ENCODE data around the gene PRKAG2.
"Not testable (repeated sequence)": the region's sequence is repeated elsewhere in the genome, so short reads cannot be mapped to it uniquely, and the experiment has no call there.

The PRKAG2 gene

DNA sequence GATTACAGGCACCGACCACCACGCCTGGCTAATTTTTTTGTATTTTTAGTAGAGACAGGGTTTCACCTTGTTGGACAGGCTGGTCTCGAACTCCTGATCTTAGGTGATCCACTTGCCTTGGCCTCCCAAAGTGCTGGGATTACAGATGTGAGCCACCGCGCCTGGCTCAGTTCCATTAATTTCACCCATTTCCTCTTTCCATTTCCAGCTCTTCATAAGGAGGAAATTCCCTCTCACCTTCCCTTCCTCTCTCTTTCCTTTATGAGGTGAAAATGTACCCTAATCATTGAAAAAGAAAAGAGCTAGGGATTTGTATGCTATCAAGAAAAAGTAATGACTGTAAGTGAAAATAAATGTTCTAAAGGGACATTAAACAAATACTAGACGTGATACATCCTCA is 50.6 kb downstream of the PRKAG2 start:
- not testable (repeated sequence) for H3K9me3 ChIP-seq (ENCODE audit: control insufficient read depth, low read length); H3K9ac ChIP-seq (ENCODE audit: low read length); DNase-seq (ENCODE audit: low read depth); H3K36me3 ChIP-seq (ENCODE audit: control insufficient read depth, insufficient read depth, low read length, severe bottlenecking); H3K4me3 ChIP-seq (ENCODE audit: low read length); H3K4me1 ChIP-seq (ENCODE audit: control insufficient read depth, insufficient read depth, low read length)
- H3K27me3 ChIP-seq (replicated peaks; ENCODE audit: control insufficient read depth, insufficient read depth, low read length), result peaks cover 29% of the 10 kb centered on the region

DNA sequence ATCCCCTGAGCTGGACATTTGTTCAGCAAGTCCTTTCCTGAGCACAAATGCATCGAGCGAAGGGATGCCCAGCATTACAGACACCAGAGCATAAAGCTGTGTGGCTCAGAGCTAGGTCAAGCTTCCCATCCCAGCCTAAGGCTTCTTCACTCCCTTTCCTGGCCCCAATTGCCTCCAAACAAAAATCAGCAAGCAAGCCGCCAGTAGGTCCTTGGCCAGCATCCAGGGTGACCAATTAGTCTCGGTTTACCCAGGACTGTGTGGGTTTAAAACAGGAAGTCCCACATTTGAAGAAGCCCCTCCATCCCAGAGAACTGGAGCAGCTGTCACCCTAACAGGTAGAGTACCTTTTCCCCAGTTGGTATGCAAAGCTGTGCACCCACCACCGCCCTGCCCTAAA is 51.2 kb downstream of the PRKAG2 start:
- Histone ChIP-seq H3K9ac (ENCODE audit: low read length) (no peak overlapping the region), H3K27me3 (replicated peaks; ENCODE audit: control insufficient read depth, insufficient read depth, low read length) (peaks cover 27% of the 10 kb centered on the region), H3K36me3 (ENCODE audit: control insufficient read depth, insufficient read depth, low read length, severe bottlenecking) (no peaks in the 10 kb centered on the region), H3K4me1 (ENCODE audit: control insufficient read depth, insufficient read depth, low read length) (peaks cover 3% of the 10 kb centered on the region), H3K9me3 (ENCODE audit: control insufficient read depth, low read length) (no peaks in the 10 kb centered on the region), H3K4me3 (ENCODE audit: low read length) (no peak overlapping the region)
- DNase-seq (ENCODE audit: low read depth), result no peak

DNA sequence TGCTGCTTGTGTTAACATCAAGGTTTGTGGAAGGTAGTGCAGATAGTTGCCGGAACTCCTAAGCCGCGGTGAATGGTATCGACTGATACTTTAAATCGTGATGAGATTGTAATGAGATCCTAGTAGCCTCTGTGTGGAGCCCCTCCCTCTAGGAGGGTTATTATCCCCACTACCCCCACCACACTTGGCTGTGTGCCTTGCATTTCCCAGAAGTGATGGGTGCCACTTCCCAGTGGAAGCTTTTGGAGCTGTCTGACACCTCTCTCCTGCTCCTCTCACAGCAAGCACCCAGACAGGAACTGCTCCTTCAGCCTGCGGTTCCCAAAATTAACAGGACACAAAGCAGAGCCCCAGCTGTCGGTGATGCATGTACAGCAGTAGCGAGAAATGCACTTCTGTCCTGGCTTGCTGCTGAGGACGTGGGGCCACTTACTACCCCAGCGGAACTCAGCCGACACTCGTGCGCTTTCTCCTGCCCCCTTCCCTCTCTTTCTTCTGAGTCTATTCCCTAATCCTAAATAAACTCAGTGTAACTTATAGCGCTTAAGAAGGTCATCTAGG is 52.5 kb downstream of the PRKAG2 start:
- DNase-seq (ENCODE audit: low read depth), result peak; percentile 2
- peaks cover 3% of the 10 kb centered on the region for H3K4me1 ChIP-seq (ENCODE audit: control insufficient read depth, insufficient read depth, low read length)
- H3K9ac ChIP-seq (ENCODE audit: low read length), result peak overlapping the region; percentile 2
- H3K9me3 ChIP-seq (ENCODE audit: control insufficient read depth, low read length), result no peaks in the 10 kb centered on the region
- peaks cover 32% of the 10 kb centered on the region for H3K27me3 ChIP-seq (replicated peaks; ENCODE audit: control insufficient read depth, insufficient read depth, low read length)
- H3K36me3 ChIP-seq (ENCODE audit: control insufficient read depth, insufficient read depth, low read length, severe bottlenecking), result no peaks in the 10 kb centered on the region
- H3K4me3 ChIP-seq (ENCODE audit: low read length), result peak overlapping the region; percentile 12

DNA sequence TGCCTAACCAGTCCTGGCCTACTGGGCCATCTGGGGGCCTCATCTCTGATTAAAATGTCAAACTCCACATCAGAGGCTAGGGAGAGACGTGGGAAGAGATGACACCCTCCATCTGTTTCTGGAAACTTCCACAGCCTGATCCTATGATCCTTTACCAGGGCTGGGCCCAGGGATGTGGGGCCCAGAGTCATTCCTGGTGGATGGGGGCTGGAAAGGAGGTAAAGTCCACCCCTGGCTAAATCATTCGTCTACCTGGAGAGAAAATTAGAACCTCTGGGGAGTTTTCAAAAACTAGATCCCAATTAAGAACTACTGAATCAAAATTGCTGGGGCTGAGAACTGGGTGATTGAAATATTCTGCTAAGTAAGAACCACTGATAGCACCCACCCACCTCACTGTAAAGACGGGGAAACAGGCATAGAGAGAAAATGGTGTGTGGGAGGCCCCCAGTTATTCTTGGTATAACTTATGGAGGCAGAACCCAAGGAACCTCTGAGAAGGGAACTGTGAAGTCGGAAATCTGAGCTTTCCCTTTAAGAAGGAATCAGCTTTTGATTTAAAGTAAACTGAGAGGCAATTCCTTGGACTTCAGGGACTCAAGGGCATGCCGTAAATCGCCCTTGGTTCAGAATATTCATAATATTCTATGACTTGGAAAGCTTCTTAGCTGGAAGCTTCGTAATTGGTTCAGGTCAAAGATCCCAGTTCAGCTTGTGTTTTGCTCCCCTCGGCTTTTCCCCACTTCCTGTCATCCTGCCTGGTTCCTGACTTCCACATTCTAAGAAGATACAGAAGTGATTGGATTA is 53.1 kb downstream of the PRKAG2 start:
- Histone ChIP-seq H3K9me3 (ENCODE audit: control insufficient read depth, low read length) (no peaks in the 10 kb centered on the region), H3K27me3 (replicated peaks; ENCODE audit: control insufficient read depth, insufficient read depth, low read length) (peaks cover 29% of the 10 kb centered on the region), H3K9ac (ENCODE audit: low read length) (peak overlapping the region; percentile 2), H3K4me3 (ENCODE audit: low read length) (peak overlapping the region; percentile 12), H3K36me3 (ENCODE audit: control insufficient read depth, insufficient read depth, low read length, severe bottlenecking) (no peaks in the 10 kb centered on the region), H3K4me1 (ENCODE audit: control insufficient read depth, insufficient read depth, low read length) (peaks cover 3% of the 10 kb centered on the region)
- peak; percentile 3 for DNase-seq (ENCODE audit: low read depth)

DNA sequence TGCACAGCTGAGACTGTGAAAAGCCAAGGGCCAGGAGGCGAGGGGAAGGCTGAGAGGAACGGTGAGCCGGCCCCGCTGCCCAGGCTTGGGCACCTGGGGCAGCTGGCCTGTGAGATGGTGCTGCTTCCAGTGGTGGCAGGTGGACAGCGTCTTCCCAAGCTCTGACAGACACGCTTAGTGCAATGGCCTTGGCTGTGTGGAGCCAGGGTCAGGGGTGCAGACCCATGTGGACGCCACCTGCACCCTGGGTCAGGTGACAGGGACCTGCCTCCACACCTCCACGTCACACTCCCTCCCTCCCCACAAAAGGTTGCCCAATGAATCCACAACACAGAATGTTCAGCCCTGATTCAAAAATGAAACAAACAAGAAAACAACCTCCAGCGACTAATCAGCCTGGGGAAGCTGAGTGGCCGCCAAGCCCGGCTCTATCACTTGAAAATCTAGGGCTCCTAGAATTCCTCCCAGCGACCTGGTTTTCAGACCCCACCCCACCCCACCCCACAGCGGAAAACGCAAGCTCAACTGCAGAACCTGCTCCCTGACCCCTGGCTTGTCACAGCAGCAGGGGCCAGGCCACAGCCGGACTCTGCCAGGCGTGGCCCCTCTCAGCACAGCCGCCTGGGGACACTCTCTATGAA is 54.3 kb downstream of the PRKAG2 start:
- peaks cover 3% of the 10 kb centered on the region for H3K4me1 ChIP-seq (ENCODE audit: control insufficient read depth, insufficient read depth, low read length)
- peaks cover 30% of the 10 kb centered on the region for H3K27me3 ChIP-seq (replicated peaks; ENCODE audit: control insufficient read depth, insufficient read depth, low read length)
- no peak overlapping the region for H3K4me3 ChIP-seq (ENCODE audit: low read length)
- no peak overlapping the region for H3K9ac ChIP-seq (ENCODE audit: low read length)
- DNase-seq (ENCODE audit: low read depth), result no peak
- no peaks in the 10 kb centered on the region for H3K9me3 ChIP-seq (ENCODE audit: control insufficient read depth, low read length)
- no peaks in the 10 kb centered on the region for H3K36me3 ChIP-seq (ENCODE audit: control insufficient read depth, insufficient read depth, low read length, severe bottlenecking)

DNA sequence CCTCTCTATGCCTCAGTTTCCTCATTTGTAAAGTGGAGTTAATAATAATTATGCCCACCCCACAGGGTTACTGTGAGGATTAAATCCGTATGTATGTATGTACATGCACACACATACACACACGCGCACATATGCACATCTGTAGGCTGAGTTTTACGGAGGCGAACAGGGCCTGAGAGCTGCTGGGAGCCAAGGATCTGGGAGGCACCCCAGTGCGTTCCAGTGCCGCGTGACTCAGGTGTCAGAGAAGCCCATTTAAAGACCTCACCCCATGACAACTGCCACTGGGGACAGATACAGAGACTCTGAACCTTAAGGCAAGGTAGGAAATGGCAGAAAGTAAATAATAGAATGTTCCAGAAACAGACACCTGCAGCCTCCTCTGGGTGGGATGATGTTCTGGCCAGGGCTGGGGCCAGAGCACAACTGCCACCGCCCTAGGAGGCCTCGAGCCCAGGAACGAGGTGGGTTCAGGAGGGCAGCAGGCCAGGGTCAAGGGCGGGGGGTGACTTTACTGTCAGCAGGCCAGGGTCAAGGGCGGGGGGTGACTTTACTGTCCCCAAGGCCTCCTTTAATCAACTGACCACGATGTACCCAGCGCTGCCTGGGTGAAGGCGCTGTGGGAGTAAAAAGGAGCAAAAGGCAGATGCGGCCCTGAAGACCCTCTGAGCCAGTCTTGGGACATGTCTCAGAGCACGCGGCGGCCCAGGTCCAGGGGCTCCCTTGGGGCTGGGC is 54.9 kb downstream of the PRKAG2 start:
- H3K9ac ChIP-seq (ENCODE audit: low read length), result no peak overlapping the region
- H3K9me3 ChIP-seq (ENCODE audit: control insufficient read depth, low read length), result no peaks in the 10 kb centered on the region
- no peak for DNase-seq (ENCODE audit: low read depth)
- no peaks in the 10 kb centered on the region for H3K36me3 ChIP-seq (ENCODE audit: control insufficient read depth, insufficient read depth, low read length, severe bottlenecking)
- H3K27me3 ChIP-seq (replicated peaks; ENCODE audit: control insufficient read depth, insufficient read depth, low read length), result peaks cover 34% of the 10 kb centered on the region
- H3K4me1 ChIP-seq (ENCODE audit: control insufficient read depth, insufficient read depth, low read length), result peaks cover 3% of the 10 kb centered on the region
- H3K4me3 ChIP-seq (ENCODE audit: low read length), result no peak overlapping the region

DNA sequence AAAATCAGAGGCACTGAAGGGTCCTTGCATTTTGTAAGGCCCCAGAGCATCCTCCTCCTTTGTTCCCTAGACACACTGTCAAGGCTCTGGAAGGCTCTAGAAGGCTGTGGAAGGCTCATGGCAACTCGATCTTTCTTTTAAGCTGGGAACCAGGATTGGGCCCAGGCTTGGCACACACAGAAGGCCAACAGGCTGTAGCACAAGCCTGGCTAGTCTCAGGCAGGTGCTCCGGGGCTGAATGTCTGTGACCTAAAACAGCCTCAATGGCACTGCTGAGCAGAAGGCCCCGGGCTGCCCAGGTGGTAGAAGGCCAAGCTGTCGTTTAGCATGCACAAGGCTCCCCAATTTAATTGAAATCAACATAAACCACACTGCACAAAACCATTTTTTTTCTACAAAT is 55.7 kb downstream of the PRKAG2 start:
- no peaks in the 10 kb centered on the region for H3K9me3 ChIP-seq (ENCODE audit: control insufficient read depth, low read length)
- no peak overlapping the region for H3K4me3 ChIP-seq (ENCODE audit: low read length)
- peaks cover 3% of the 10 kb centered on the region for H3K4me1 ChIP-seq (ENCODE audit: control insufficient read depth, insufficient read depth, low read length)
- H3K27me3 ChIP-seq (replicated peaks; ENCODE audit: control insufficient read depth, insufficient read depth, low read length), result peaks cover 37% of the 10 kb centered on the region
- no peak for DNase-seq (ENCODE audit: low read depth)
- H3K36me3 ChIP-seq (ENCODE audit: control insufficient read depth, insufficient read depth, low read length, severe bottlenecking), result no peaks in the 10 kb centered on the region
- H3K9ac ChIP-seq (ENCODE audit: low read length), result no peak overlapping the region

DNA sequence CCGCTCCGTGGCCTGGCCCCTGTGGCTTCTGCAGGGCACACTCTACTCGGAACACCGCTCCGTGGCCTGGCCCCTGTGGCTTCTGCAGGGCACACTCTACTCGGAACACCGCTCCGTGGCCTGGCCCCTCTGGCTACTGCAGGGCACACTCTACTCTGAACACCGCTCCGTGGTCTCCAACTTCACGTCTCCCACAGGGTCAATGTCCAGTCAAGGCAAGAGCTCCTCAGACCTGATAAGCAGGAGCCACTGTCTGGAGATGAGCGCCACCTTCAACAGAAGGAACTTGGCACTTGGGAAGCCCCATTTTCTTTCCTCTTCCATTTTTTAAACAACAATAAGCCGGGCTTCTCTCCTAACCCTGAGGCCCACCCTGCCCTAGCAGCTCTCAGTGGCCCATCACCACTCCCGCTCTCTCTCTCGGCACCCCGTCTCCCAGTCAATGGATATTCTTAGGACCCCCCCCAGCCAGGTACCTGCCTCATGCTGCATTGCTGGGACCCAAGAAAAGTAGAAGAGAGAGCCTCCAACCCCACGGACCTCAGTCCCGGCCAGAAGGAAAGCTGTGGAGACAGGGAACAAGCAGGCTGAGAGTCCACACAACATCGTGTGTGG is 56.3 kb downstream of the PRKAG2 start:
- no peaks in the 10 kb centered on the region for H3K36me3 ChIP-seq (ENCODE audit: control insufficient read depth, insufficient read depth, low read length, severe bottlenecking)
- H3K9ac ChIP-seq (ENCODE audit: low read length), result no peak overlapping the region
- peaks cover 3% of the 10 kb centered on the region for H3K4me1 ChIP-seq (ENCODE audit: control insufficient read depth, insufficient read depth, low read length)
- peaks cover 40% of the 10 kb centered on the region for H3K27me3 ChIP-seq (replicated peaks; ENCODE audit: control insufficient read depth, insufficient read depth, low read length)
- no peaks in the 10 kb centered on the region for H3K9me3 ChIP-seq (ENCODE audit: control insufficient read depth, low read length)
- no peak for DNase-seq (ENCODE audit: low read depth)
- H3K4me3 ChIP-seq (ENCODE audit: low read length), result no peak overlapping the region

DNA sequence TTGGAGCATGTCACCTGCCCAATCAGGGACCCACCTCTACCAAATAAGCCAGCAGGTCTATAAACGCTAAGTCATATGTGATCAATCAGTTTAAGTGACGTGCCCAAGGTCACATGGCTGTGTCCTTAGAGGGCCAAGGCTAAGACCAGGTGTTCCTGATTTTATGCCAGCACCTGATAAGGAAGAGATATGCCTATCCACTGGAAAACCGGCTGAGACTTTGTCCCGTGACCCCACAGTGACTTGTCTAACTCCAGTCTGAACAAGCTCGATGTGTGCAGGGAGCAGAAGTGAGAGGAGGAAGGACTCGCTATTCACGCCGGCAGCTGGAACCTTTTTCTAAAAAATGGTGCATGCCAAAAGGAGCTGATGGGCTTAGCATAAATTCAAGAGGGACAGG is 57.0 kb downstream of the PRKAG2 start:
- H3K4me3 ChIP-seq (ENCODE audit: low read length), result no peak overlapping the region
- no peaks in the 10 kb centered on the region for H3K36me3 ChIP-seq (ENCODE audit: control insufficient read depth, insufficient read depth, low read length, severe bottlenecking)
- H3K4me1 ChIP-seq (ENCODE audit: control insufficient read depth, insufficient read depth, low read length), result peaks cover 3% of the 10 kb centered on the region
- peaks cover 42% of the 10 kb centered on the region for H3K27me3 ChIP-seq (replicated peaks; ENCODE audit: control insufficient read depth, insufficient read depth, low read length)
- no peaks in the 10 kb centered on the region for H3K9me3 ChIP-seq (ENCODE audit: control insufficient read depth, low read length)
- no peak for DNase-seq (ENCODE audit: low read depth)
- no peak overlapping the region for H3K9ac ChIP-seq (ENCODE audit: low read length)

DNA sequence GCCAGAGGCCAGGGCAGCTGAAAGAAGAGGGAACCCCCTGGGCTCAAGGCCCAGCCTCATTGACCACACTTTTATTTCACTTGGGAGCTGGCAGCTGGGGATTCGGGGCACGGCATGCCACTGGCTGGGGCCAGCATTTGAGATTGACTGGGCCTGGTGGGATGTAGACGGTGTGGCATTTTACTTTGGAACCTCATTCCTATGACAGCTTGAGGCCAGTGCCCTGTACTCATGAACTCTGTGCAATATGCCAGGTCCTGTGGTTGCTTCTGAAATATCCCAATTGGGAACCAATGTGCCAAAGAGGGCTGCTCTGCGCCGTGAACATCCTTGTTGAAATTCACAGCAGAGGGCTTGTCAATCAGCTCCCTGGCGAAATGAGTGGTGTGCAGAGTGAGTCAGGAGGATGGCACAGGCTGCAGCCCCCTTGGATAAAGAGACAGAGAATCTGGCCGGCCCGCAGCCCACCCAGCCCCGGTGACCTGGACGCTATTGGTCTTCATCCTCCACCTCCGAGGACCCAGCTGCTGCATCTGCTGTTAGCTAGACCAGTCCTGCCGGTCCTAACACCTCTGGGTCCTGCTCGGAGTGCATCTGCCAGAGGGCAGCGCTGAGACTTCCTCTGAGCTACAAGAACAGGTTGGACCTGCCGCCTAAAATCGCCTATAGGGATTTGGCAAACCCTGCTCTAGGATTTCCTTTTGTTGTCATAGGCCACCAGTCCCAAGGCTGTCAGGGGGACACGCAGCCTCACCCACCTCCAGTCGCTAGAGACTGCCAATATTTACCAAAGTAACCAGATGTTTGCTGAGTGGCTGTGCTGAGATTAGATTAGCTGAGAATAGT is 58.0 kb downstream of the PRKAG2 start:
- Histone ChIP-seq H3K4me1 (ENCODE audit: control insufficient read depth, insufficient read depth, low read length) (no peaks in the 10 kb centered on the region), H3K9ac (ENCODE audit: low read length) (no peak overlapping the region), H3K36me3 (ENCODE audit: control insufficient read depth, insufficient read depth, low read length, severe bottlenecking) (no peaks in the 10 kb centered on the region), H3K9me3 (ENCODE audit: control insufficient read depth, low read length) (no peaks in the 10 kb centered on the region), H3K27me3 (replicated peaks; ENCODE audit: control insufficient read depth, insufficient read depth, low read length) (peaks cover 52% of the 10 kb centered on the region), H3K4me3 (ENCODE audit: low read length) (no peak overlapping the region)
- no peak for DNase-seq (ENCODE audit: low read depth)
